Cardiac septum (tissue), 1 donor: ENCODE data around the gene FBXO3. TPM values are rescaled to one million over a fixed set of nuclear protein-coding genes. Genes with fewer than 3 reads are reported as not detected.

Experiments
- DNase-seq: peaks from one replicate; pipeline ENCODE4 v3.0.0-alpha.2; 2020; ENCODE audit warnings: low spot score
- intact Hi-C: fragments of 100-400 bp; cut with DNase I; formaldehyde crosslinking; loops from one replicate; pipeline ENCODE4 v1.14.0; 2022
- total RNA-seq: library from RNA; stranded (reverse); fragmentation: NEBNext Ultra II Directional; extraction: Animal tissue kit (Norgen Biotek cat#: 25700); gene quantifications from one replicate; pipeline ENCODE4 v1.2.1, GENCODE V29; 2021
- donor health status: DM: no; HTN: no; CAD: no.

FBXO3 gene
- total RNA-seq, 1 donor from 2014 or later = 46.1 TPM

DNA sequence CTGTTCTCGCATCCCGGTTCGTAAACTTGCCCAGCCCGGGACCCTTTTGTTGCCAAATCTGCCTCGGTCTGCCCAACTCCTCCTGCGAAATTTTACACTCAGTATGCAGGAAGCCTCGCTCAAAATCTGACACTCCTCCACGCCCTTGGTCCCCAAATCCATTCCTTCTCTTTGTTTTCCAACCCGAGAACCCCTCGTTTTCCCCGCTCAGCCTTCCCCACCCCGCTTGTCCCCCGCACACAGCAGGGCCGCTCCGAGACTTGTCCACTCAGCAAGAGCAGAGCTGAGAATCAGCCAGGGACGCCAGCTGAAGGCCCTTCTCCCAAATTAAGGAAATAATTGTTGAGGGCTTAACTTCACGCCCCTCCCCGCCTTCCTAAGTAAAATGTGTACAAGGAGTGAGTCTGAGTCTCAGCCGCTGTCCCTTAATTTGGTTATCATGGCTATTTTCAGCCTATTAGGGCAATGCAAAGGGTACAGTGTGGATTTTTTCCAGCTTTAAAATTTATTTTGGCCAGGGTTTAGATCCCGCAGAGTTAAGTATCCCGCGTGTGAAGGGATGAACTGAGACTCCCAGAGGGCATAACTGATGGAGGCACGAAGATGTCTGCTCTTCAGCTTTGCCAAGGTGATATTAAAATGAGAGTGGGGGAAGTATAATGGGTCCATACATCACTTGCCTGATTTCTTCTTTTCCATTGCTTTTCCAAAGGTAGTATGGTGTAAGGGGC is 581 bp upstream of the FBXO3 start:
- intact Hi-C loops = loop anchor here (10.0 kb wide), 1 partner anchor 610 kb away; the partner anchor contains the start of gene CSTF3
- DNase-seq = no peak

DNA sequence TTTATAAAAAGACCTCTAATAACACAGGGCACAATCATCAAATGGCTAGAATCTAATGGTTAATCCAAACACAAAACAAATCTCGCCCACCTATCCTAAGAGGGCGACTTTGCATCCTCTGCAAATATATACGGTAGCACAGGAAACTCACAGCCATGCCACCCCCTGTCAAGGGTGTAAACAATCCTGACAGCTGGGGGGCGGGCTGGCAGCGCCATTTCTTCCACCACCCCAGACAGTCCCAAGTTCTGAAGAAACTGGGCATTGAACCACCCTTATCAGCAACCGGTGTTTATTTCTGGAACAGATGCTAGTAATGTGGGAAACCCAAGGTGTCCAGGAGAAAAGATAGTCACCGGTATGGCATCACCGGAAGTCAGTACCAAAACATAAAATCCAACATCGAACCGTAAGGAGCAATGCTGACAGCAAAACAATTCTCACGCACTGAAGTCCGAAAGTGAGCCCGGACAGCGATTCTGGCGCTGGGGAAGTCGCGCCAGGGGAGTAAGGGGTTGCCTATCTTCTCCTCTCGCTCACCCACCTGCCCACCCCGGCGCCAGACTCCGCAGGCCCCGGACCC is 825 bp downstream of the FBXO3 start:
- intact Hi-C loops = loop anchor here (10.0 kb wide), 1 partner anchor 609 kb away; the partner anchor contains the start of gene CSTF3
- DNase-seq = no peak

DNA sequence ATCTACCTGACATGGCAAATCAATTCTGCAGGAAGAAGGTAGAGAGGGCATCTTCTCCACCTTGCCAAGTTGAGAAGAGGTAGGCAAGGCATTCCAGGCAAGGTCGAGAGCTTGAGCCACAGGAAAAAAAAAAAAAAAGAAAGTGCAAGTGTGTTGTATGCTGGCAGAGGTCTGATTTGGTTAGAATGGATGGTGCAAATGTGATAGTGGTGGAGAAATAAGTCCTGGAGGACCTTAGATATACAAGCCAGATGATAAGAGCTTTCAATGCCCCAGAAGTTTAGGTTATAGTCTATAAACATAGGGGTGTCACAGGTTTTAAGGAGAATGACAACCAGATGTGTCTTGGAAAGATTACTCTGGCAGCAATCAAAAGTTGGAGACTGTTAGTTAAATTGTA is 1.4 kb downstream of the FBXO3 start:
- no peak for DNase-seq
- intact Hi-C loops = loop anchor here (10.0 kb wide), 1 partner anchor 608 kb away; the partner anchor contains the start of gene CSTF3

DNA sequence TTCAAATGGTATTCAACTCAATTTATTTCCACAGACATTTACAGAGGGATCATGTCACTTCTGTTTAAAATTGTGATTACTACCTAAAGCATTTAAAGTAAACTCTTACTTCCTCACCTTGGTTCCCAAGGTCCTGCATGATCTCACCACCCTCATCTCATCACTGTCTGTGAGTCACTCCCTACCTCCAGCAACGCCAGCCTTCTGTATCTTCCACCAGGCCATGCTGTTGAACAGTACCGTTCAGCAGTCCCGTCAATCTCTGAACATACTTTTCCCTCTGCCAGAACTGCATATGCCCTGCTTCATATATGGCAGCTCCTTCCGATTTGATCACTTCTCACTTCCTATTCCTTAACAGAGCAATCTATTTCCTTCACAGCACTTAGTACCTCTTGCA is 2.0 kb downstream of the FBXO3 start:
- intact Hi-C loops = loop anchor here (10.0 kb wide), 1 partner anchor 607 kb away; the partner anchor contains the start of gene CSTF3
- no peak for DNase-seq

DNA sequence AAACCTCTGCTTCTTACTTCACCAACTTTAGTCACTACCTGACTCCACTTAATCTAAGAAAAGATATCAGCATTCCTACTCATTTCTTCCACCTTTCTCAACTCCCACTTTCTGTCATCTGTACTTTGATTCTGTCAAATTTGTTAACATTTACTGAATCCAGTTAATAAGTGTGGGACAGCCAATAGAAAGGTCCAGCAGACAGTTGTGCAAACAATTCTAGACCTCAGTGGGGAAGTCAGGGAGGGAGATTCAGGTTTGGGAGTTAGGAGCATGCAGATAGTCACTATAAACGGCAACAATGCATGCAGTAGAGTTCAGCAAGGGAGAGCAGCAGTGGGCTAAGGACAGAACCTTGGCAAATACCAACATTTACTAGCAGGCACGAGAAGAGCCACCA is 4.1 kb downstream of the FBXO3 start:
- no peak for DNase-seq
- intact Hi-C loops = loop anchor here (10.0 kb wide), 1 partner anchor 605 kb away; the partner anchor contains the start of gene CSTF3

DNA sequence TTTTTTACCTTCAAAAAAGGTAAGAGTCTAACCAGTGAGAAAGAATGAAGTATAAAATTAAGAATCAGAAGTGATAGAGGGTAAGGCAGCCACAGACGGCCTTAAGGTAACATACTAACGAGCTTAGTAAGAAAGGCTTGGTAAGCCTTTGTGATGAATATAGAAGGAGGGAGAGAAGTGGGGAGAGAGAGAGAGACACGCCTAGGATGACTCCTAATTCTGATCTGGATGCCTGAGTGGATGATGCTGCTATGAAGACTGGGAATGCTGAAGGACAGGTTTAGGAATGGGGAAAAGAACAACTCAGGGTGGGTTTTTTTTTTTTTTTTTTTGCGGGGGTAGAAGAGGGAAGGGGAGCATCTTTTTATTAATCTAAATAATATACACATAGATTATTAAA is 4.8 kb downstream of the FBXO3 start:
- no peak for DNase-seq
- intact Hi-C loops = no loop called here

DNA sequence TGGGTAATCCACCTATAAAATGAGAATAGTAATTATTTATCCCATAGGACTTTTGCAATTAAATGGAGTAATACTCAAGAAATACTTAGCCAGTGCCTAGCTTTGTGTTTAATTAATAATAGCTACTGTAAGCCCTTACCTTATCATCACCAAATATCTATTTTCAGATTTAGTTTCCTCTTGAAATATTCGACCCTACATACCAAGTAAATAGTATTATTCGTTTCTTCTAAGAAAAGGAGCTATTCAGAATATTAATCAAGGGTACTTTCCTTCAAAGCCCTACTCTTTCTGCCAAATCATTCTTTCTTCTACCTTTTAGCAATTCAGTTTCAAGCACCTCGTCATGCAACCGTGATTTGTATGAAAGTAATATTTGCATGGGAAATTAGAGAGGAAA is 6.7 kb downstream of the FBXO3 start:
- intact Hi-C loops = no loop called here
- DNase-seq = no peak

DNA sequence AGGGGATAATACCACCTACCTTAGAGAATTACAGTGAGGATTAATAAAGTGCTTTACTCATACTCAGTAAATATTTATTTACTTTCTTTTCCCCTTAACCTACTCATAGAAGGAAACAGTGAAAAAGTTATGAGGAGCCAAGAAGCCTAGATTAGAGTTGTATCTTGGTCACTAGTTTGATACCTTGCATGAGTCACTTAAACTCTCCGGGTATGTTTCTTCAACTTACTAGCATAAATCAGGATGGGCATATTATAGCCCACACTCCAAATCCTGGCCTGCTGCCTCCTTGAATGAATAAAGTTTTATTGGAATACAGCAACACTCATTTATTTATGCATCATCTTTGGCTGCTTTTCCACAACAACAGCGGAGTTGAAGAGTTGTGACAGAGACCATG is 8.2 kb downstream of the FBXO3 start:
- intact Hi-C loops = no loop called here
- no peak for DNase-seq

DNA sequence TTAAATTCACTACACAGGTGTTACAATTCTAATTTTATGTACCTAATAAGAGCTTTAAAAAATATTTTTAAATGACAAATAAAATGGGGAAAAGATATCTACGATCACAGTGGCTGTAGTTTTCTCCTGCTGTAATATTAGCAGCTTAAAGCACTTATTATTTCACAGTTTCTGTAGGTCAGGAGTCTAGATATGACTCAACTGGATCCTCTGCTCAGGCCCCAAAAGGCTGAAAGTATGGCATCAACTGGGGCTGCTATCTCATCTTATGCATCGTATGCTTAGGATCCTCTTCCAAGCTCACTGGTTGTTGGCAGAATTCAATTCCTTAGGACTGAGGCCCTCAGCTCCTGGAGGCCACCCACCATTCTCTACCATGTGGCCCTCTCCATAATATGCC is 12.8 kb downstream of the FBXO3 start:
- DNase-seq = no peak
- intact Hi-C loops = no loop called here

DNA sequence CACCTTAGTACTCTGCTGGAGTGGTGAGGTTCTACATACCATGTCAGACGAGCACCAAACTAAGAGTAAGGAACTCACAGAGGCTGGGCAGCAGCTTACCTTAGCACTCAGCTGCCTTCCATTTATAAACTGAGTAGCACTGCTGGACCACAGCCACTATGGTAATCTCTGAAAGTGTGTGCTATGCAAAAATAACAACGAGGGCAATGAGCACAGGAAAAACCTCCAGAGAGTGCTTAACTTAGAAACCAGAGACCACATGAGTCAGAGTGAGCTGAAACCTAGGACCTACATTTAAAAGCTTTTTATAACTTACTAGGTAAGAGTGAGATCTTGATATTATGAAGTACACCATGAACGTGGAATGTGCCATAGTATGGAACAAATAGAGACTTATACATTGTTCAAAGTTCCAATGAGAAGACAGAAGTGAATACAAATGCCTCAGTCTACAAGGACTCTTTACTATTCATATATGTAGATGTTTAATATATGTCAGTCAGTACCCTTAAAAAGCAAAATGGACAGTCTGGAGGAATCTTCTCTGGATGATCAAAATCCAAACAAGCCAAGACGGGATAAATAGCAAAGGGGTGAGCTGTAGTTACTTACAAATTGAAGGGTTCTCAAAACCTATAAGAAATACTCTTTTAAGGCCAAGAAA is 20.9 kb downstream of the FBXO3 start:
- DNase-seq = no peak
- intact Hi-C loops = no loop called here

DNA sequence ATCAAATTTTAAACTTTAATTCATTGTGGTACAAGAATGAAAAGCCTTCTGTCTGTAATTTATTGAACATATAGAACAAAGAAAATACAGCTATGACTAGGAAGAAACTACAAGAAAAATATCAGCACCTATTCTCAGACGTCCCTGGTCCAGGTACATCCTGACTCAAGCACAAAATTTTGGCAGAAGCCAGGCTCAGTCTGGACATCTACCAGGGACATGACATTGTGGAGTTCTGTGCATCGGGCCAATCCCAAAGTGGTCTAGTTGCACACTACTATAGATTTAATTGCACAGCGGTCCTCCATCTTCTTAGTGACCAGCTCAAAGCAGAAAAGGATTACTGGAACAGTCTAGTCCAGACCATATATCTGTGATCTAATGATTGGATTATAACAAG is 22.4 kb downstream of the FBXO3 start:
- no peak for DNase-seq
- intact Hi-C loops = no loop called here

DNA sequence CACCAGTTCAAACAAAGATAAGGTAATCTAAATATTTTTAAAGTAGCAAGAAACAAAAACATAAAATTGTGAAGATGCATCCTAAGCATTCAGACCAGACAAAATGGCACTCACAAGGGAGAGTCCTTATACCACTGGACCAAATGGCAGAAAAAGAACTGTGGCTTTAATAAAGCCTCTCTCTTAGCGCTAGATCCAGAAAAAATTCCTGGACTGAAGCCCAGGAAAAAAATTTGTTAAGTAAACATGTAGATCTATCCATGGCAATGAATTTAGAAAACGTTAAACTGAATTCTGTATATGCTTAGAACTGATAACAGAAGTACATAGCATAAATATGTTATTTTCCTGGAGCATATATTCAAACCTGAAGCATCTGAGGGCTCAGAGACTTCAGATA is 26.3 kb downstream of the FBXO3 start:
- intact Hi-C loops = no loop called here

DNA sequence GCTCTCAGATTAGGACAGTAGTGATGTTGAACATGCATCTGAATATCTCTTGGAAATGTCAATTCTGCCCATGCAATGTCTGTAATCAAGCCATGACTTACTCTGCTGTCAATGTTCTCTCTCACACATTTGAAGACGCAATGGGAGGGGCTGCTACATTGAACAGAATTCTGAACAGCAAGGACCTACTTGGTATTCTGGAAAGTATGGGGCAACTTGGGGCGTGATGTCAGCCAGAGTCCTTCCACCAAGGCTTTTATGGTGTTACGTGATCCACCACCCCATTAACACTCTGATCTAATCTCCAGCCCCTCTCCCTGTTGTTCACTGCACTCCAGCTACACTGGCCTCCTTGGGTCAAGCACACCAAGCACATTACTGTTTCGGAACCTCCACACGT is 31.0 kb downstream of the FBXO3 start:
- intact Hi-C loops = loop anchor here (5.0 kb wide), 1 partner anchor 201 kb away; no protein-coding TSS in a partner anchor
- no peak for DNase-seq

More for the DNA sequence above, 26.3 kb downstream of the FBXO3 start:
- DNase-seq = no peak

DNA sequence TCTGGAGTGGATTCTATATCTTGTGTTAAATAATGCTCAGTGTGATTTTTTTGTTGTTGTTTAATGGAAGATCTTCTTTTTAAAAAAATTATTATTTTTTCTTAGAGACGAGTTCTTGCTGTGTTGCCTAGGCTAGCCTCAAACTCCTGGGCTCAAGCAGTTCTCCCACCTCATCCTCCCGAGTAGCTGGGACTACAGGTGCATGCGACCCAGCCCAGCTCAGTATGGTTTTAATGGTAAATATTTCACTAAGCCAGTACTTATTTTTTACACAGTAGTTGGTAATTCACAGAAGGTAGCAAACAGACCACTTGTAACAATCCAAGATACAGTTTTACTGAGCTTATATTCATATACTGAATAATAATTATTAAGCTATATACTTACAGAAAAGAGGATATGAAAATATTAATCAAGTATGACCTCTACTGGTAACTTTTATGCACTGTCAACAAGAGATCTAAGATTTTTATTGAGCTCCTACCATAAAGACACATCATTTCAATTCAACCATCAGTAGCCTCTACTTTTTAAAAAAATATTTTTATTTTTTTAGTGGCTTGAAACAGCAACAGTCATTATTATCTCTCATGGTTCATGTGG is 32.0 kb downstream of the FBXO3 start:
- no peak for DNase-seq
- intact Hi-C loops = loop anchor here (5.0 kb wide), 1 partner anchor 200 kb away; no protein-coding TSS in a partner anchor

DNA sequence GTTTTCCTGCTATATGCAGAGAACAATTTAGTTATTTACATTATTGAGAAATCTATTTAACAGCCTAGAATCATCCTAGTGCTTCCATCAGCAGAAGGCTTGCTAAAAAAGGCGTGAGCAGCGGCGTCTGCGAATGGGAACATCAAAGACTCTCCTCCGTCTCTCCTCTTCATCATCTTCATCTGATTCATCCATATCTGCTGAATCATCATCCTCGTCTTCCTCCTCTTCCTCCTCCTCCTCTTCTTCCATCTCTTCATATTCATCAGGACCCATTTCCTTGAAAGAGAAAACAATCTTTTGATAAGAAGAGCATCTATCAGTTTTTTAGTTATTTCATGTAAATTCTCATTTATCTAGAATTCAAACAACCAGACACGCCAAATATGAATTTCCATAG is 32.5 kb downstream of the FBXO3 start:
- DNase-seq = no peak
- intact Hi-C loops = loop anchor here (5.0 kb wide), 1 partner anchor 200 kb away; no protein-coding TSS in a partner anchor

DNA sequence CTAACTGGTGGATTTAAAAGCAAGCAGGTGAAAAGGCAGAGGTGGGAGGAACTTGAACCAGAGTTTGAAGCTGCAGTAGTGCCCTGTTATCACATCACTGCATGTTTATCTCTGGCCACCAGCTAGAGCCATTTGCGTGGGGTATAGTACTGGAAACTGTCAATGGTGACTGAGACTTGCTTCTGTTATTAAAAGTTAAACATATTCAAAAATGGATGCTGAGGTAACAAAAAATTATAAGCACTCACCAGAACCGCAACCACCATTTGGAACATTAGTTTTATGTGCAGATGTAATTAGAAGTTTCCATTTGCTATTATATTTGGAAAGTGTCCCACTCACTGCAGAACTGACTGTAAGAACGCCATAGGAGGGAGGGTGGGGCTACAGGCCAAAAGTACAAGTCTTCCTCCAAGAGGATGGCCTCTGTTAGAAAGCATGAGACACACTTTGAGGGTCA is 36.9 kb downstream of the FBXO3 start:
- no peak for DNase-seq
- intact Hi-C loops = loop anchor here (5.0 kb wide), 2 partner anchors 375 to 480 kb away; partner anchors contain the start of gene HIPK3

DNA sequence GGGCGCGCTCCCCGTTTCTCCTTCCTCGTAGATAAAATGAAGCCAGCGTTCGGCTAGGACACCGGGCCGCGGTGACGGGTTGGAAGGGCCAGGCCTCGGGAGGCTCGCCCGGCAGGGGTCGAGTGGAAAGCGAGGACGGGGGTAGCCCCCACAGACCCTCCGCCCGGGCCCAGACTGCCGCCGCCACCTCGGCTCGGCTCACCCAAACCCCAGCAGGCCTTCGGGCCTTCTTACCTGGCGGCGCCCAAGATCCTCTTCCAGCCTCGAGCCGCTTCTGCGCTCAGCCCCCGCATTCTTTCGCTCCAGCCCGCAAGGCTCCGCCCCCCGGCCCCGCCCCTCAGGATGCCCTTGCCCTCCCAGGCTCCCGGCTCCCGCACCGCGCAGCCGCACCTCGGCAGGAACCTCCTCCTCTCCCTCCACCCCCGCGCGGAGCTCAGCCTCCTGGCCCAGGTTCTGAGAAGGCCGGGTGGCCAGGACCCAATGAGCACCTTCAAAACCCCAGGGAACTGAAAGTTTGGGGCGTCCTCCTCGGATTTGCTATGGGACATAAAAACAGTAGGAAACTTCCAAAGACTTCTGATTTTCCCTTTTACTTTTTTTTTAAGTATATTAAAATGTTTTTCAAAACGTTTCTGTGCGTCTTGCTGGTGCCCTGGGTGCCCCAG is 38.0 kb downstream of the FBXO3 start, which contains the start of gene CD59:
CD59 (minus strand) TSS at position 276 of the 665 bp plus-strand sequence. CDS start 13,978 bp downstream, outside the sequence.
- intact Hi-C loops = loop anchor here (5.0 kb wide), 2 partner anchors 374 to 479 kb away; partner anchors contain the start of gene HIPK3

DNA sequence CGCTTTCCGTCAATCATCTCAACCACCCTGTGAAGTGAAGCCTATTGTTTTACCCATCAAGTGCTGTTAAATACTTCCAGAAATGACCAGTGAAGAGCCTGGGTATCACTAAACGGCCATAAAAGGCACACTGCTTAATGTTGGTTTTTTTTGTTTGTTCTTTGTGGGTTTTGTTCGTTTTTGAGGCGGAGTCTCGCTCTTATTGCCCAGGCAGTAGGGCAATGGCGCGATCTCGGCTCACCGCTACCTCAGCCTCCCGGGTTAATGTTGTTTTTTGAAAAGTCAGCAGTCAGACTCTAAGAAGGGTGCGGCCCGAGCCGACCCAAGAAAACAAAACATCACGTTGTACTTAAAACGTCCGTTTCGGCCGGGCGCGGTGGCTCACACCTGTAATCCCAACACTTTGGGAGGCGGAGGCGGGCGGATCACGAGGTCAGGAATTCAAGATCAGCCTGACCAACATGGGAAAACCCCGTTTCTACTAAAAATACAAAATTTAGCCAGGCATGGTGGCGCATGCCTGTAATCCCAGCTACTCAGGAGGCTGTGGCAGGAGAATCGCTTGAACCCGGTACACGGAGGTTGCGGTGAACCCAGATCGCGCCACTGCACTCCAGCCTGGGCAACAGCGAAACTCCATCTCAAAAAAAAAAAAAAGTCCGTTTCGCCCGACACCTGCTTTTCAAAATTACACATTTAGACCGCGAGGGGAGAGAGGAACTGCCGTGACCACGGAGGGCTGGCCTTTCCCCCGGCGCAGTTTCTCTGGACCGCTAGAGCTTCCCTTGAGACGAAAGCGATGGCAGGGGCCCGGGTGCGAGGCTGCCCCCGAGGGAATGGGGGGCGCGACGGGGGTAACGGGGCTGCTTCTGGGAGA is 38.8 kb downstream of the FBXO3 start:
- peak; percentile 81 for DNase-seq
- intact Hi-C loops = loop anchor here (2.0 to 5.0 kb wide), 4 partner anchors 35 to 478 kb away; partner anchors contain the start of genes C11orf91 and HIPK3

More for the DNA sequence above, 38.0 kb downstream of the FBXO3 start, which contains the start of gene CD59:
- peak; percentile 99 for DNase-seq
